ENCODE data around the gene ZGRF1.
"Not testable (repeated sequence)": the region's sequence is repeated elsewhere in the genome, so short reads cannot be mapped to it uniquely, and the experiment has no call there.

ZGRF1 gene

GRCh38 chr4:112515198-112516065 lies 121.3 kb downstream of the ZGRF1 start:
- DNase-seq (ENCODE audit: low read depth) = no peak

GRCh38 chr4:112514647-112515197 lies 122.0 kb downstream of the ZGRF1 start:
- DNase-seq (ENCODE audit: low read depth) = no peak

- DNase-seq (ENCODE audit: low read depth) = no peak
Measured at GRCh38 chr4:112513971-112514646, 122.6 kb downstream of the ZGRF1 start.

GRCh38 chr4:112511803-112512118 lies 124.9 kb downstream of the ZGRF1 start:
- no peak for DNase-seq (ENCODE audit: low read depth)

- DNase-seq (ENCODE audit: low read depth) = no peak
Measured at GRCh38 chr4:112511093-112511802, 125.5 kb downstream of the ZGRF1 start.

GRCh38 chr4:112510291-112511092 lies 126.2 kb downstream of the ZGRF1 start:
- DNase-seq (ENCODE audit: low read depth) = no peak

GRCh38 chr4:112509243-112510141 lies 127.2 kb downstream of the ZGRF1 start:
- no peak for DNase-seq (ENCODE audit: low read depth)

GRCh38 chr4:112508356-112508755 lies 128.4 kb downstream of the ZGRF1 start:
- no peak for DNase-seq (ENCODE audit: low read depth)

- no peak for DNase-seq (ENCODE audit: low read depth)
Measured at GRCh38 chr4:112504807-112505206, 131.9 kb downstream of the ZGRF1 start.

GRCh38 chr4:112502871-112503270 lies 133.8 kb downstream of the ZGRF1 start:
- no peak for DNase-seq (ENCODE audit: low read depth)

GRCh38 chr4:112492321-112492720 lies 144.4 kb downstream of the ZGRF1 start:
- no peak for DNase-seq (ENCODE audit: low read depth)

GRCh38 chr4:112490808-112491207 lies 145.9 kb downstream of the ZGRF1 start:
- DNase-seq (ENCODE audit: low read depth) = not testable (repeated sequence)

Measured in HS-5 (cell line).